Upper lobe of right lung (tissue), 1 donor: ENCODE results near the gene PTPRQ. TPM values are rescaled to one million over a fixed set of nuclear protein-coding genes. Genes with fewer than 3 reads are reported as not detected.
"Not testable (repeated sequence)": the region's sequence is repeated elsewhere in the genome, so short reads cannot be mapped to it uniquely, and the experiment has no call there.

Experiments
- ATAC-seq: fragments of 200-7000 bp; cut with Tn5 transposase; one replicate; pipeline ENCODE4 v1.9.1; 2020; ENCODE audit warnings: mild to moderate bottlenecking, moderate library complexity
- DNase-seq: peaks from one replicate; pipeline ENCODE4 v3.0.0-alpha.2; 2020
- H3K27ac ChIP-seq: fragments of 200-600 bp; one replicate; pipeline ENCODE4 v1.8.0; 2022
- H3K27me3 ChIP-seq: fragments of 200-600 bp; one replicate; pipeline ENCODE4 v1.8.0; 2022; ENCODE audit warnings: mild to moderate bottlenecking
- H3K36me3 ChIP-seq: fragments of 200-600 bp; one replicate; pipeline ENCODE4 v1.8.0; 2022
- H3K4me1 ChIP-seq: fragments of 200-600 bp; one replicate; pipeline ENCODE4 v1.8.0; 2022
- H3K4me3 ChIP-seq: fragments of 200-600 bp; one replicate; pipeline ENCODE4 v1.8.0; 2022; ENCODE audit warnings: mild to moderate bottlenecking
- H3K9me3 ChIP-seq: fragments of 200-600 bp; one replicate; pipeline ENCODE4 v1.8.0; 2022
- CTCF ChIP-seq: fragments of 200-600 bp; IDR thresholded peaks from one replicate; pipeline ENCODE4 v1.8.0; 2022; ENCODE audit warnings: antibody characterized with exemption
- intact Hi-C: fragments of 100-400 bp; cut with DNase I; formaldehyde crosslinking; loops from one replicate; pipeline ENCODE4 v1.11.0; 2022
- total RNA-seq: library from RNA; stranded (reverse); fragmentation: NEBNext Ultra II Directional; extraction: Animal tissue kit (Norgen Biotek cat#: 25700); gene quantifications from one replicate; pipeline ENCODE4 v1.2.1, GENCODE V29; 2021
- donor health status: DM: no; HTN: yes; CAD: no; lungs with severe emphysema.

Gene PTPRQ
- total RNA-seq, 1 donor from 2014 or later = 9.8 TPM

DNA sequence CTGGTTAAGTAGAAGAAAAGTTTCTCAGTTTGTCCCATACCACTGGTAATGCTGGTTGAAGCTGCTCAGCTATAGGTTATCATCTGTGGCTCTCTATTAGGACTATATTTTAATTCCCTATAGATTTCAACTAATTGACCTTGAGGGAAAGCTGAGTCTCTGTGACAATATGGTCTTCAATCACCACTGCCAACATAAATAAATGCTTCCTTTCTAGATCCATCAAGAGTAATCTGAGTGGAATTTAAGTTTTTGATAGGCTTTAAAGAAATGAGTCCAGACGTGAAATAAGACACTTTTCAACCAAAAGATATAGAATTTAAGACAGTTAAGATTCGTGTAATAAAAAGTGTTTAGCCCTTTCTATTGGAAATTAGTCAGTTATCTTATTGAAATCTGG lies 199.9 kb downstream of the PTPRQ start:
- no peaks in the 10 kb centered on the region for H3K27me3 ChIP-seq
- H3K4me1 ChIP-seq = no peaks in the 10 kb centered on the region
- H3K27ac ChIP-seq = no peak overlapping the region
- no peak for DNase-seq
- no peaks in the 10 kb centered on the region for H3K9me3 ChIP-seq
- H3K4me3 ChIP-seq = no peak overlapping the region
- ATAC-seq = no peak
- TF ChIP-seq CTCF = no peak
- intact Hi-C loops = no loop called here
- H3K36me3 ChIP-seq = no peaks in the 10 kb centered on the region

- no peak for ATAC-seq
- H3K4me1 ChIP-seq = no peaks in the 10 kb centered on the region
- H3K9me3 ChIP-seq = no peaks in the 10 kb centered on the region
- no peak for DNase-seq
- H3K27me3 ChIP-seq = no peaks in the 10 kb centered on the region
- no peaks in the 10 kb centered on the region for H3K36me3 ChIP-seq
- no peak for TF ChIP-seq CTCF
- H3K27ac ChIP-seq = no peak overlapping the region
- intact Hi-C loops = no loop called here
- no peak overlapping the region for H3K4me3 ChIP-seq
Observed at GRCh38 chr12:80648881-80649280, 204.8 kb downstream of the PTPRQ start.

DNA sequence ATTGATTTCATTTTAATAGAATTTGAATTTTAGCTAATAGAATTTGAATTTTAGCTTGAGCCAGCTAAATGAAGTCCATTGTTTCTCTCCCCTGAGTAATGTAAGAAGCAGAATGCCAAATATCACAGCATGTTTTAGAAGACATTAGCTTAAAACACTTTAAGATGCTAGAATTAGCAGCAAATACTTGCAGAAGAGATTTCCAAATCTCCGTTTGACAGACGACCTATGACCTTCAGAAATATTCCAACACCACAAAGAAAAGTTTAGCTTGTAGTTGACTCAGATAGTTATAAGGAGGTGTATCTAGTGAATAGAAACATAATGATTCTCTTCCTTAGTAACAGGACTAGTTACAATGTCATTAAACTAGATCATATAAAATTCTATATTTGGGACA lies 211.7 kb downstream of the PTPRQ start:
- no peak overlapping the region for H3K4me3 ChIP-seq
- H3K27ac ChIP-seq = no peak overlapping the region
- H3K9me3 ChIP-seq = no peaks in the 10 kb centered on the region
- no peaks in the 10 kb centered on the region for H3K36me3 ChIP-seq
- TF ChIP-seq CTCF = no peak
- no peaks in the 10 kb centered on the region for H3K4me1 ChIP-seq
- no peaks in the 10 kb centered on the region for H3K27me3 ChIP-seq
- ATAC-seq (no peak), DNase-seq (no peak)
- intact Hi-C loops = no loop called here

GRCh38 chr12:80659512-80660063 lies 215.6 kb downstream of the PTPRQ start:
- TF ChIP-seq CTCF = no peak
- no peak for ATAC-seq
- no peak overlapping the region for H3K4me3 ChIP-seq
- no peaks in the 10 kb centered on the region for H3K36me3 ChIP-seq
- H3K27me3 ChIP-seq = no peaks in the 10 kb centered on the region
- no peak for DNase-seq
- H3K4me1 ChIP-seq = no peaks in the 10 kb centered on the region
- intact Hi-C loops = no loop called here
- H3K27ac ChIP-seq = no peak overlapping the region
- H3K9me3 ChIP-seq = no peaks in the 10 kb centered on the region

GRCh38 chr12:80662586-80662985 lies 218.6 kb downstream of the PTPRQ start:
- intact Hi-C loops = no loop called here
- ATAC-seq (no peak), DNase-seq (no peak)
- Histone ChIP-seq H3K4me3 (no peak overlapping the region), H3K4me1 (no peaks in the 10 kb centered on the region), H3K27ac (no peak overlapping the region), H3K9me3 (no peaks in the 10 kb centered on the region), H3K27me3 (no peaks in the 10 kb centered on the region), H3K36me3 (no peaks in the 10 kb centered on the region)
- no peak for TF ChIP-seq CTCF

- Histone ChIP-seq H3K4me1 (no peaks in the 10 kb centered on the region), H3K4me3 (no peak overlapping the region), H3K36me3 (no peaks in the 10 kb centered on the region), H3K27me3 (no peaks in the 10 kb centered on the region), H3K27ac (no peak overlapping the region), H3K9me3 (no peaks in the 10 kb centered on the region)
- TF ChIP-seq CTCF = no peak
- DNase-seq = no peak
- no peak for ATAC-seq
- intact Hi-C loops = no loop called here
Observed at GRCh38 chr12:80670214-80670613, 226.2 kb downstream of the PTPRQ start.

DNA sequence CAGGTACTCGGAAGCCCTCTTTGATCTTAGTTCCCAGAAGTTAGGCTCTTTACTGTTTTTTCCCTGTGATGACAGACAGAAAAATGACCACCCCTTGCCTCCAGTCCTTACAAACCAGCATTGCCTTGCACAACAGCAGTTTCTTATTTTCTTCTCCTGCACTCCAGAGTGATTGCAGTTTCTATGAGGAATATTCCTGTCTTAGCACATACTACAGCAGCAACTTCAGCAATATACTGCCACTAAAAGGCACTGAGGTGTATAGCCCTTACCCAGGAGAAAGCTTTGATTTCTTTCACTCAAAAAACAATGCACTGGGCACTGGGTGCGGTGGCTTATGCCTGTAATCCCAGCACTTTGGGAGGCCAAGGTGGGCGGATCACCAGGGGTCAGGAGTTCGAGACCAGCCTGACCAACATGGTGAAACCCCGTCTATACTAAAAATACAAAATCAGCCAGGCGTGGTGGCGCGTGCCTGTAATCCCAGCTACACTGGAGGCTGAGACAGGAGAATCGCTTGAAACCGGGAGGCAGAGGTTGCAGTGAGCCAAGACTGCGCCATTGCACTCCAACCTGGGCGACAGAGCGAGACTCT lies 232.1 kb downstream of the PTPRQ start:
- H3K4me3 ChIP-seq, H3K9me3 ChIP-seq, DNase-seq, ATAC-seq, H3K27me3 ChIP-seq, intact Hi-C loops, H3K36me3 ChIP-seq, H3K27ac ChIP-seq, H3K4me1 ChIP-seq: not testable (repeated sequence)
